ENCODE data around the gene LRRC25.
A peak's percentile ranks its signal among the peaks of the same experiment; 100 is the strongest.
"Not testable (repeated sequence)": the region's sequence is repeated elsewhere in the genome, so short reads cannot be mapped to it uniquely, and the experiment has no call there.

Gene LRRC25

GRCh38 chr19:18366021-18366435 lies 31.4 kb downstream of the LRRC25 start:
- peaks cover 0 to 16% (median 9%) of the 10 kb centered on the region in 4 donors for H3K4me1 ChIP-seq
- H3K36me3 ChIP-seq, result peaks cover 0 to 23% (median 7%) of the 10 kb centered on the region in 3 donors
- H3K27me3 ChIP-seq, result no peaks in the 10 kb centered on the region
- peak overlapping the region; percentile 49 to 70 for H3K27ac ChIP-seq
- intact Hi-C loops (cut with DNase I; ENCODE audit: low total_unique reads), result no loop called here
- TF ChIP-seq, protein P1, sequence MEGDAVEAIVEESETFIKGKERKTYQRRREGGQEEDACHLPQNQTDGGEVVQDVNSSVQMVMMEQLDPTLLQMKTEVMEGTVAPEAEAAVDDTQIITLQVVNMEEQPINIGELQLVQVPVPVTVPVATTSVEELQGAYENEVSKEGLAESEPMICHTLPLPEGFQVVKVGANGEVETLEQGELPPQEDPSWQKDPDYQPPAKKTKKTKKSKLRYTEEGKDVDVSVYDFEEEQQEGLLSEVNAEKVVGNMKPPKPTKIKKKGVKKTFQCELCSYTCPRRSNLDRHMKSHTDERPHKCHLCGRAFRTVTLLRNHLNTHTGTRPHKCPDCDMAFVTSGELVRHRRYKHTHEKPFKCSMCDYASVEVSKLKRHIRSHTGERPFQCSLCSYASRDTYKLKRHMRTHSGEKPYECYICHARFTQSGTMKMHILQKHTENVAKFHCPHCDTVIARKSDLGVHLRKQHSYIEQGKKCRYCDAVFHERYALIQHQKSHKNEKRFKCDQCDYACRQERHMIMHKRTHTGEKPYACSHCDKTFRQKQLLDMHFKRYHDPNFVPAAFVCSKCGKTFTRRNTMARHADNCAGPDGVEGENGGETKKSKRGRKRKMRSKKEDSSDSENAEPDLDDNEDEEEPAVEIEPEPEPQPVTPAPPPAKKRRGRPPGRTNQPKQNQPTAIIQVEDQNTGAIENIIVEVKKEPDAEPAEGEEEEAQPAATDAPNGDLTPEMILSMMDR (IDR thresholded peaks at IDR 0.05), result no peak
- H3K4me3 ChIP-seq, result no peak overlapping the region
- no peak for DNase-seq
- no peaks in the 10 kb centered on the region for H3K9me3 ChIP-seq

DNA sequence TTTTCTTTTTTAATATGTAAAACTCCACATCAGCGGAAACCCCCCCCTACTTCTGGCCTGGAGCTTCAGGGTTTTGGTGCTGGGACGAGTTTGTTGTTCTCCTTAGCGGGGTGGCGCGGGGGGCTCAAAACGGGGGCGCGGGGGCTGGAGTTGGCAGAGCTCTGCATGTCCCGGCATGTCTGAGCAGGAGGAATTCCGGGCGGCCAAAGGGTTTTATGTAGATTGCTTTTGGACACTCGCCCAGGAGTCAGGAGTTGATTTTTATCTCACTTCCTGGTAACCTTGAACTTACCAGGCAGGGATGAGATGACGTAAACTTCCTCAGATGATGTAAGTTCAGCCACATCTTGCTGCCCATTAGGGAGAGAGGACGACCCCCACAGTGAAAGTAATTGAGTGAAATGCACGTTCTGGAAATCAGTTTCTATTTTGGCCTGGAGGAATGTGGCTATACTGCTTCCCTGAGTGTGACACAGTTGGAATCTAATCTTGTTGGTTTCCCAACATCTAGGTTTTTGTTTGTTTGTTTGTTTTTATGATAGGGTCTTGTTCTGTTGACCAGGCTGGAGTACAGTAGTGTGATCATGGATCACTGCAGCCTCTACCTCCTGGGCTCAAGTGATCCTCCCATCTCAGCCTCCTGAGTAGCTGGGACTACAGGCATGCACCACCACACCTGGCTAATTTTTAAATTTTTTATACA lies 32.4 kb downstream of the LRRC25 start:
- H3K27ac ChIP-seq, result peak overlapping the region; percentile 49 to 70
- peaks cover 0 to 16% (median 9%) of the 10 kb centered on the region in 4 donors for H3K4me1 ChIP-seq
- peaks cover 0 to 34% (median 14%) of the 10 kb centered on the region in 3 donors for H3K36me3 ChIP-seq
- TF ChIP-seq, protein P1 (IDR thresholded peaks at IDR 0.05), result no peak
- no peaks in the 10 kb centered on the region for H3K27me3 ChIP-seq
- DNase-seq, result peak; percentile 76 to 84
- intact Hi-C loops (cut with DNase I; ENCODE audit: low total_unique reads), result no loop called here
- no peaks in the 10 kb centered on the region for H3K9me3 ChIP-seq
- H3K4me3 ChIP-seq, result peak overlapping the region in 1 of 2 donors; percentile 9

DNA sequence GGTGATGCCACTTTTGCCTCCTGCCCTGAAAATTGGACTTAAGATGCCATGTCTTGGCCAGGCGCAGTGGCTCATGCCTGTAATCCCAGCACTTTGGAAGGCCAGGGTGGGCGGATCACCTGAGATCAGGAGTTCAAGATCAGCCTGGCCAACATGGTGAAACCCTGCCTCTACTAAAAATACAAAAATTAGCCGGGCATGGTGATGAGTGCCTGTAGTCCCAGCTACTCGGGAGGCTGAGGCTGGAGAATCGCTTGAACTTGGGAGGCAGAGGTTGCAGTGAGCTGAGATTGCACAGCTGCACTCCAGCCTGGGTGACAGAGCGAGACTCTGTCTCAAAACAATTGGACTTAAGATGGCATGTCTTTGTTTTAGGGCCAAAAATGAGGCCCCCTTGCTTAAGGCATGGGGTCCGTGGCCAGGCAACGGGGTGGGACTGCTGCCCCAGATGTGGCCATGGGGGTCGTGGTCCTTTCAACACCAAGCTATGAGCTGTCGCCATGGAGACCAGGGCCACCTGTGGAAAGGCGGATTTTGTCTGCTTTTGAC lies 33.1 kb downstream of the LRRC25 start:
- intact Hi-C loops (cut with DNase I; ENCODE audit: low total_unique reads); DNase-seq; H3K27me3 ChIP-seq; H3K9me3 ChIP-seq: not testable (repeated sequence)
- Histone ChIP-seq H3K4me3 (peak overlapping the region in 1 of 2 donors; percentile 9), H3K27ac (peak overlapping the region; percentile 49 to 70), H3K4me1 (peaks cover 0 to 16% (median 9%) of the 10 kb centered on the region in 4 donors), H3K36me3 (peaks cover 0 to 40% (median 19%) of the 10 kb centered on the region in 3 donors)

DNA sequence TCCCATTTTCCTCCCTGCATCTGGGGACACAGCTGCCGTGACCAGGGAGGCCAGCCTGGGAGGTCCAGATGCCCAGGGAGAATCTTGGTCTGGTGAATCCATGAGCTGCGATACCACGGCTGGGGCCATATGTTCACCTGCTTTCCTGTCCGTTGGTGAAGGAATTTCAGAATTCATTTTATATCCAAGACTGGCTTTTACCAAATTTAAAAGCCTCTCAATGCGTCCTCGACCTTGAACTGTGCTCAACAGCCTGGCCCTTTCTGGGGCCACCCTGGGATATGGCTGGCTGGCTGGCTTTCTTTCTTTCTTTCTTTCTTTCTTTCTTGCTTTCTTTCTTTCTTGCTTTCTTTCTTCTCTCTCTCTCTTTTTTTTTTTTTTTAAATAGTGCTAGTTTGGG lies 33.6 kb downstream of the LRRC25 start:
- Histone ChIP-seq H3K27me3 (no peaks in the 10 kb centered on the region), H3K27ac (peak overlapping the region in 1 of 2 donors; percentile 70), H3K36me3 (peaks cover 0 to 46% (median 25%) of the 10 kb centered on the region in 3 donors), H3K4me1 (peaks cover 0 to 16% (median 9%) of the 10 kb centered on the region in 4 donors), H3K9me3 (no peaks in the 10 kb centered on the region), H3K4me3 (no peak overlapping the region)
- TF ChIP-seq, protein P1 (IDR thresholded peaks at IDR 0.05), result no peak
- DNase-seq, result no peak
- intact Hi-C loops (cut with DNase I; ENCODE audit: low total_unique reads), result no loop called here

GRCh38 chr19:18362934-18363542 lies 34.4 kb downstream of the LRRC25 start:
- Histone ChIP-seq H3K27ac (peak overlapping the region in 1 of 2 donors; percentile 70), H3K9me3 (no peaks in the 10 kb centered on the region), H3K36me3 (peaks cover 0 to 53% (median 26%) of the 10 kb centered on the region in 3 donors), H3K27me3 (no peaks in the 10 kb centered on the region), H3K4me3 (no peak overlapping the region), H3K4me1 (peaks cover 0 to 16% (median 9%) of the 10 kb centered on the region in 4 donors)
- TF ChIP-seq, protein P1 (IDR thresholded peaks at IDR 0.05), result no peak
- intact Hi-C loops (cut with DNase I; ENCODE audit: low total_unique reads), result no loop called here
- DNase-seq, result no peak

- TF ChIP-seq, protein P1 (IDR thresholded peaks at IDR 0.05), result no peak
- peaks cover 5 to 67% (median 39%) of the 10 kb centered on the region in 3 donors for H3K36me3 ChIP-seq
- intact Hi-C loops (cut with DNase I; ENCODE audit: low total_unique reads), result no loop called here
- no peak for DNase-seq
- no peak overlapping the region for H3K27ac ChIP-seq
- H3K9me3 ChIP-seq, result peaks cover 0 to 6% (median 0%) of the 10 kb centered on the region in 3 donors
- H3K27me3 ChIP-seq, result no peaks in the 10 kb centered on the region
- peaks cover 0 to 18% (median 11%) of the 10 kb centered on the region in 4 donors for H3K4me1 ChIP-seq
- no peak overlapping the region for H3K4me3 ChIP-seq
These were observed 35.8 kb downstream of the LRRC25 start for GRCh38 chr19:18361646-18362045.
